Ovary (tissue), 9 donors: ENCODE data around the gene FXYD5. TPM values are rescaled to one million over a fixed set of nuclear protein-coding genes. Genes with fewer than 3 reads are reported as not detected.
A peak's percentile ranks its signal among the peaks of the same experiment; 100 is the strongest.

Experiments
- DNase-seq, 5 donors: peaks; one replicate each; pipeline ENCODE4 v3.0.0-alpha.2; 2019 to 2020
- H3K27ac ChIP-seq, 2 donors: fragments of 200-600 bp; one replicate each; pipeline versions ENCODE4 v1.5.1 to v1.8.0; 2019 to 2022
- H3K27me3 ChIP-seq: fragments of 200-600 bp; one replicate; pipeline ENCODE4 v1.8.0; 2022
- H3K36me3 ChIP-seq: fragments of 200-600 bp; sonication (generic); one replicate; pipeline ENCODE4 v1.5.1; 2019
- H3K4me1 ChIP-seq: one replicate; pipeline ENCODE4 v1.8.1; 2013; ENCODE audit warnings: mild to moderate bottlenecking, moderate library complexity; ENCODE audit not compliant: insufficient read depth
- H3K4me3 ChIP-seq: fragments of 200-600 bp; sonication (generic); one replicate; pipeline ENCODE4 v1.5.1; 2017
- H3K9me3 ChIP-seq, 2 donors: fragments of 200-600 bp in 1 of 2; sonication (generic) in 1 of 2; one replicate each; pipeline versions ENCODE4 v1.5.1 to v1.8.1; 2013 to 2019; ENCODE audit warnings: mild to moderate bottlenecking in 1 of 2, moderate library complexity in 1 of 2
- CTCF ChIP-seq, 3 donors: fragments of 450-650 bp in 2 of 3; fragments of 200-600 bp in 1 of 3; IDR thresholded peaks; one replicate each; pipeline versions ENCODE4 v1.5.1 to v1.8.0; 2016 to 2022; ENCODE audit warnings: antibody characterized with exemption in 3 of 3, mild to moderate bottlenecking in 1 of 3
- EP300 ChIP-seq: sonication (generic); formaldehyde crosslinking; IDR thresholded peaks from one replicate; pipeline ENCODE4 v1.6.1; 2017; ENCODE audit warnings: antibody characterized with exemption
- POLR2A ChIP-seq: fragments of 450-650 bp; IDR thresholded peaks from one replicate; pipeline ENCODE4 v1.6.1; 2017; ENCODE audit warnings: antibody characterized with exemption, mild to moderate bottlenecking, moderate library complexity
- WGBS, 3 donors: extraction: QIAGEN DNeasy Blood & Tissue Kit in 1 of 3; methylation state at CpG; one replicate each; pipeline versions ENCODE4 v1.1.5 to v1.1.7; 2013 to 2017; 5-methylcytosine and 5-hydroxymethylcytosine counted together
- intact Hi-C, 4 donors: fragments of 100-400 bp; cut with DNase I; formaldehyde crosslinking; loops; one replicate each; pipeline versions ENCODE4 v1.11.0 to v1.15.1; 2022 to 2023
- polyA plus RNA-seq, 2 donors: library from polyadenylated mRNA; stranded (reverse); fragments of 200-250 nt in 1 of 2; fragments of 350-450 nt in 1 of 2; fragmentation: Illumina TruSeq in 1 of 2; extraction: RNeasy Lipid Tissue Mini Kit (QIAGEN cat#74804) in 1 of 2; gene quantifications; one replicate each; pipeline ENCODE4 v1.2.3, GENCODE V29; 2013 to 2014
- total RNA-seq, 7 donors: library from RNA; depleted of rRNA in 2 of 7; stranded (reverse); fragments of >200 nt in 2 of 7; fragmentation: NEBNext Ultra II Directional in 3 of 7; extraction: Animal tissue kit (Norgen Biotek cat#: 25700) in 3 of 7; gene quantifications; one replicate each; pipeline versions ENCODE4 v1.1.0 to v1.2.4, GENCODE V29; 2016 to 2023
- donor health status: DM: no; HTN: no; CAD: no; lungs with moderate emphysema.
- donor health status: DM: no; HTN: no; CAD: no.
- donor health status: Bipolar disorder and iron deficiency.
- donor health status: DM: yes; HTN: yes; CAD: no.
- donor health status: DM: no; HTN: no; CAD: no.
- donor health status: DM: yes; HTN: yes; CAD: no.

The FXYD5 gene
- total and polyA plus RNA-seq, 9 donors, result 8.2 to 79.3 (median 22.7) TPM

GRCh38 chr19:35142606-35143230, 11.8 kb upstream of the FXYD5 start:
- Histone ChIP-seq H3K4me1 (peaks cover 12% of the 10 kb centered on the region), H3K36me3 (no peaks in the 10 kb centered on the region), H3K27me3 (no peaks in the 10 kb centered on the region), H3K9me3 (no peaks in the 10 kb centered on the region), H3K27ac (peak overlapping the region in 1 of 2 donors; percentile 38), H3K4me3 (no peak overlapping the region)
- TF ChIP-seq POLR2A (no peak), CTCF (IDR thresholded peaks at IDR 0.05) (no peak)
- DNase-seq, result peak in 4 of 5 donors; percentile 66 to 77 (median 72)
- intact Hi-C loops, result loop anchor here in 2 of 4 donors (5.0 kb wide), 1 partner anchor 125 kb away; the partner anchor contains the start of gene USF2 (in 2 of the 2)
- WGBS, 3 donors, result 2 to 13% (median 6%) methylated on average over 28 to 45 of the region's 46 CpGs

DNA sequence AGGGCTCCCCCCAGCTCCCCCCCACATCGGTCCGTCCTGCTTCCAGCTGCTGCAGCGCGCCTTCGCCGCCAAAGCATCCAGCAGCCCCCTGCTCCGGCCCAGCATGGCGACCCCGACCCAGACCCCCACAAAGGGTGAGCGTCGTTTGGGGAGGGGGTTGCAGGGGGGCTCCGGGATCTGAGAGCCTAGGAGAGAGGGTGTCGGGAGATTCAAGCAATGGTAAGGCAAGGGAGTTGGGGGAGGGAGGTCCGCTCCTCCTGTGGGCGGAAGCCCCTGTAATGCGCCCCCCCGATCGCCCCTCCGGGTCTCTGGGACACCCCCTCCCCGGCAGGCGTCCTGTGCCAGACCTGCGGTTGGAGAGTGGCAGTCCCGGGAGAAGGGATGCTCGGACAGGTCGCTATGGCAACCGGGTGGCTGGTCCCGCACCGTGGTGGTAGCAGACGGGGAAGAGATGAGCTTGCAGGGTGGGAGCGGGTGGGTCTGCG, 11.3 kb upstream of the FXYD5 start, which contains the start of gene FXYD7:
TSS of gene FXYD7 (plus strand) at position 25 of the 485 bp plus-strand sequence. CDS start at position 104, 79 bp downstream.
- WGBS, 3 donors, result 5 to 17% (median 12%) methylated on average over 16 to 31 of the region's 31 CpGs
- no peaks in the 10 kb centered on the region for H3K36me3 ChIP-seq
- DNase-seq, result peak in 3 of 5 donors; percentile 56 to 69 (median 62)
- intact Hi-C loops, result loop anchor here in 2 of 4 donors (5.0 kb wide), 1 partner anchor 124 kb away; the partner anchor contains the start of gene USF2 (in 2 of the 2)
- no peaks in the 10 kb centered on the region for H3K27me3 ChIP-seq
- no peaks in the 10 kb centered on the region for H3K9me3 ChIP-seq
- TF ChIP-seq POLR2A, result no peak
- no peak for TF ChIP-seq EP300
- TF ChIP-seq CTCF (IDR thresholded peaks at IDR 0.05), result no peak
- peak within 1 kb of the TSS in 1 of 2 donors; percentile 38 for H3K27ac ChIP-seq
- H3K4me3 ChIP-seq, result no peak within 1 kb of the TSS
- H3K4me1 ChIP-seq, result peaks cover 12% of the 10 kb centered on the region

- Histone ChIP-seq H3K27ac (no peak overlapping the region), H3K4me1 (peaks cover 12% of the 10 kb centered on the region), H3K36me3 (no peaks in the 10 kb centered on the region), H3K27me3 (no peaks in the 10 kb centered on the region), H3K4me3 (no peak overlapping the region), H3K9me3 (no peaks in the 10 kb centered on the region)
- no peak for DNase-seq
- 12 to 29% (median 26%) methylated on average over 3 of the region's 3 CpGs for WGBS, 3 donors
- no peak for TF ChIP-seq EP300
- no peak for TF ChIP-seq POLR2A
- TF ChIP-seq CTCF (IDR thresholded peaks at IDR 0.05), result no peak
- intact Hi-C loops, result loop anchor here in 2 of 4 donors (5.0 kb wide), 1 partner anchor 123 kb away; the partner anchor contains the start of gene USF2 (in 2 of the 2)
Measured at GRCh38 chr19:35143818-35144217, 10.7 kb upstream of the FXYD5 start.

DNA sequence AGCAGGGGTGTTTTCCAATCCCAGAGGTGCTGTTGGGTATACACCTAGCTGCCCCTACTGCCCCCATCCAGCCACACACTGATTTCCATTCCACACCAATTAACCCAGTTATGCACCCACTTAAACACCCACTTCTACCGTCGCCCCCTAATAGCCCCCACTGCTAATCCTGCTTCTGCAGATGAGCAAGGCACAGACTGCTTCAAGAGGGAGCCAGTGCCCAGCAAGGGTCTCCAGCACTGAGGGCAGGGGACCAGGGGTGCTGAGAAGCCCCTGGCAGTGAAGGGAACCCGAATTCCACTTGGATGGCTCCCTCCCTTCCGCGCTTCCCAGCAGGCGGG, 10.3 kb upstream of the FXYD5 start:
- Histone ChIP-seq H3K4me1 (peaks cover 11% of the 10 kb centered on the region), H3K9me3 (no peaks in the 10 kb centered on the region), H3K27me3 (no peaks in the 10 kb centered on the region), H3K27ac (no peak overlapping the region), H3K4me3 (no peak overlapping the region), H3K36me3 (no peaks in the 10 kb centered on the region)
- TF ChIP-seq CTCF (IDR thresholded peaks at IDR 0.05), result no peak
- TF ChIP-seq POLR2A, result no peak
- no peak for TF ChIP-seq EP300
- WGBS, 3 donors, result 15 to 27% (median 18%) methylated on average over 5 to 6 of the region's 6 CpGs
- intact Hi-C loops, result loop anchor here in 2 of 4 donors (5.0 kb wide), 1 partner anchor 123 kb away; the partner anchor contains the start of gene USF2 (in 2 of the 2)
- DNase-seq, result no peak
